GM23338 (cell line): ENCODE results near the gene CASP8. TPM values are rescaled to one million over a fixed set of nuclear protein-coding genes. Genes with fewer than 3 reads are reported as not detected.

ENCODE experiments used
- ATAC-seq: fragments of 200-7000 bp; cut with Tn5 transposase; 3 replicates; pipeline ENCODE4 v1.9.1; 2020
- DNase-seq: peaks from one replicate; pipeline ENCODE4 v3.0.0-alpha.2; 2015; ENCODE audit warnings: low spot score
- H2AFZ ChIP-seq: fragments of 200-600 bp; sonication (generic); 2 replicates; pipeline ENCODE4 v1.8.0; 2016; ENCODE audit warnings: antibody characterized with exemption, mild to moderate bottlenecking, moderate library complexity
- H3F3A ChIP-seq: fragments of 200-600 bp; sonication (generic); replicated peaks from 2 replicates; pipeline ENCODE4 v1.8.0; 2017; ENCODE audit warnings: antibody characterized with exemption, mixed run types, low read depth
- H3K27ac ChIP-seq: fragments of 200-600 bp; sonication (generic); 2 replicates; pipeline ENCODE4 v1.6.1; 2016; ENCODE audit warnings: low read depth
- H3K27me3 ChIP-seq: fragments of 200-600 bp; sonication (generic); 2 replicates; pipeline ENCODE4 v1.8.0; 2016; ENCODE audit warnings: mild to moderate bottlenecking, mixed run types, moderate library complexity; ENCODE audit not compliant: insufficient read depth
- H3K36me3 ChIP-seq: fragments of 200-600 bp; sonication (generic); 2 replicates; pipeline ENCODE4 v1.8.0; 2016; ENCODE audit warnings: mild to moderate bottlenecking; ENCODE audit not compliant: insufficient read depth
- H3K4me1 ChIP-seq: fragments of 200-600 bp; sonication (generic); 2 replicates; pipeline ENCODE4 v1.8.0; 2016; ENCODE audit warnings: mild to moderate bottlenecking, moderate library complexity; ENCODE audit not compliant: insufficient read depth
- H3K4me2 ChIP-seq: fragments of 200-600 bp; sonication (generic); 2 replicates; pipeline ENCODE4 v1.7.1; 2017; ENCODE audit warnings: mixed run types
- H3K4me3 ChIP-seq: fragments of 200-600 bp; sonication (generic); 2 replicates; pipeline ENCODE4 v1.6.1; 2016; ENCODE audit warnings: mixed run types
- H3K79me2 ChIP-seq: fragments of 200-600 bp; sonication (generic); replicated peaks from 2 replicates; pipeline ENCODE4 v1.8.0; 2017; ENCODE audit warnings: mild to moderate bottlenecking; ENCODE audit not compliant: insufficient read depth
- H3K9me2 ChIP-seq: fragments of 200-600 bp; sonication (generic); 2 replicates; pipeline ENCODE4 v1.8.0; 2017; ENCODE audit not compliant: insufficient read depth
- H4K20me1 ChIP-seq: fragments of 200-600 bp; sonication (generic); replicated peaks from 2 replicates; pipeline ENCODE4 v1.8.0; 2017; ENCODE audit warnings: mild to moderate bottlenecking; ENCODE audit not compliant: insufficient read depth
- H3K27ac Mint-ChIP-seq: 2 replicates; pipeline ENCODE4 v1.8.0; 2020; ENCODE audit warnings: inconsistent platforms, mild to moderate bottlenecking, moderate library complexity, mixed read lengths
- H3K27me3 Mint-ChIP-seq: 3 replicates; pipeline ENCODE4 v1.8.0; 2022; ENCODE audit warnings: low read depth, mild to moderate bottlenecking, moderate library complexity, mixed read lengths, inconsistent platforms; ENCODE audit not compliant: insufficient read depth, poor library complexity
- H3K36me3 Mint-ChIP-seq: 3 replicates; pipeline ENCODE4 v1.8.0; 2021; ENCODE audit warnings: low read depth, mild to moderate bottlenecking, inconsistent platforms, moderate library complexity, mixed read lengths
- H3K4me1 Mint-ChIP-seq: 3 replicates; pipeline ENCODE4 v1.8.0; 2020; ENCODE audit warnings: mild to moderate bottlenecking, inconsistent platforms, mixed read lengths
- H3K4me3 Mint-ChIP-seq: 3 replicates; pipeline ENCODE4 v1.8.0; 2021; ENCODE audit warnings: moderate library complexity, mild to moderate bottlenecking, inconsistent platforms, mixed read lengths
- H3K9me3 Mint-ChIP-seq: 3 replicates; pipeline ENCODE4 v1.8.0; 2020; ENCODE audit warnings: moderate library complexity, mild to moderate bottlenecking, inconsistent platforms, mixed read lengths
- CREB1 ChIP-seq: fragments of 250-450 bp; sonication (Bioruptor Pico); IDR thresholded peaks from 2 replicates; pipeline ENCODE4 v1.5.0; 2020; ENCODE audit warnings: low read depth, mild to moderate bottlenecking, moderate library complexity
- EZH2 ChIP-seq: fragments of 200-600 bp; sonication (generic); IDR thresholded peaks from one replicate; pipeline ENCODE4 v1.8.0; 2017; ENCODE audit warnings: antibody characterized with exemption, mild to moderate bottlenecking, low read depth; ENCODE audit not compliant: unreplicated experiment
- EZH2phosphoT487 ChIP-seq: fragments of 200-600 bp; sonication (generic); IDR thresholded peaks from one replicate; pipeline ENCODE4 v1.8.1; 2018; ENCODE audit warnings: antibody characterized with exemption; ENCODE audit not compliant: unreplicated experiment
- JUNB ChIP-seq: IDR thresholded peaks from one replicate; pipeline ENCODE4 v1.6.1; 2016; ENCODE audit warnings: antibody characterized with exemption; ENCODE audit not compliant: unreplicated experiment
- NANOG ChIP-seq: IDR thresholded peaks from 2 replicates; pipeline ENCODE4 v1.6.1; 2016; ENCODE audit warnings: antibody characterized with exemption, borderline replicate concordance
- POLR2AphosphoS5 ChIP-seq: IDR thresholded peaks from 2 replicates; pipeline ENCODE4 v1.6.1; 2016; ENCODE audit warnings: antibody characterized with exemption, low read depth
- STAT1 ChIP-seq: IDR thresholded peaks from one replicate; pipeline ENCODE4 v1.6.1; 2016; ENCODE audit warnings: antibody characterized with exemption; ENCODE audit not compliant: unreplicated experiment
- ZNF114 ChIP-seq: fragments of 250-450 bp; sonication (Bioruptor Pico); IDR thresholded peaks from 2 replicates; pipeline ENCODE4 v1.5.0; 2020; ENCODE audit warnings: mild to moderate bottlenecking, moderate library complexity
- ZNF331 ChIP-seq: fragments of 250-450 bp; sonication (Bioruptor Pico); IDR thresholded peaks from 2 replicates; pipeline ENCODE4 v1.5.0; 2020; ENCODE audit warnings: low read depth, mild to moderate bottlenecking, moderate library complexity
- ZNF462 ChIP-seq: fragments of 250-450 bp; sonication (Bioruptor Pico); IDR thresholded peaks from 2 replicates; pipeline ENCODE4 v1.5.0; 2020; ENCODE audit warnings: mild to moderate bottlenecking, moderate library complexity
- polyA plus RNA-seq: library from polyadenylated mRNA; unstranded; fragments of >200 nt; fragmentation: Nextera tagmentation; extraction: Ambion mirVana; gene quantifications from 2 replicates; pipeline ENCODE4 v1.2.1, GENCODE V29; 2016
- total RNA-seq: library from RNA; depleted of rRNA; stranded (reverse); fragments of >200 nt; shearing (Covaris generic); gene quantifications from 2 replicates; pipeline ENCODE4 v1.2.3, GENCODE V29; 2014
- TF ChIP-seq, protein P1 (sequence below), 2 experiments: fragments of 200-600 bp in 1 of 2; sonication (generic) in 1 of 2; conservative IDR thresholded peaks; 2 replicates each; pipeline versions ENCODE4 v1.5.1 to v1.6.1; 2016 to 2017; ENCODE audit warnings: antibody characterized with exemption in 2 of 2, low read depth in 2 of 2, mild to moderate bottlenecking in 2 of 2, moderate library complexity in 1 of 2
- TF ChIP-seq, protein P2 (sequence below): IDR thresholded peaks from one replicate; pipeline ENCODE4 v1.6.1; 2018; ENCODE audit warnings: antibody characterized with exemption; ENCODE audit not compliant: unreplicated experiment
- TF ChIP-seq, protein P3 (sequence below): IDR thresholded peaks from 2 replicates; pipeline ENCODE4 v1.6.1; 2016; ENCODE audit warnings: antibody characterized with exemption

The CASP8 gene
- total and polyA plus RNA-seq, 2 experiments from 2014 or later: 2.3 to 3.6 TPM

- no peaks in the 10 kb centered on the region for H4K20me1 ChIP-seq
- ATAC-seq: no peak
- Mint-ChIP-seq H3K9me3 (no peaks in the 10 kb centered on the region), H3K27ac (no peak overlapping the region), H3K36me3 (0 out of 3 replicates have a peak, but pooled peaks cover 2% of the 10 kb centered on the region), H3K4me1 (peaks cover 30% of the 10 kb centered on the region), H3K4me3 (no peak overlapping the region), H3K27me3 (peaks cover 6% of the 10 kb centered on the region)
- TF ChIP-seq CREB1 (CRISPR knock-in tag) (no peak), EZH2phosphoT487 (no peak), ZNF331 (CRISPR knock-in tag) (no peak), ZNF114 (CRISPR knock-in tag) (no peak), POLR2AphosphoS5 (no peak), EZH2 (no peak), JUNB (no peak), STAT1 (no peak), ZNF462 (CRISPR knock-in tag) (no peak), NANOG (no peak)
- TF ChIP-seq, protein P1, sequence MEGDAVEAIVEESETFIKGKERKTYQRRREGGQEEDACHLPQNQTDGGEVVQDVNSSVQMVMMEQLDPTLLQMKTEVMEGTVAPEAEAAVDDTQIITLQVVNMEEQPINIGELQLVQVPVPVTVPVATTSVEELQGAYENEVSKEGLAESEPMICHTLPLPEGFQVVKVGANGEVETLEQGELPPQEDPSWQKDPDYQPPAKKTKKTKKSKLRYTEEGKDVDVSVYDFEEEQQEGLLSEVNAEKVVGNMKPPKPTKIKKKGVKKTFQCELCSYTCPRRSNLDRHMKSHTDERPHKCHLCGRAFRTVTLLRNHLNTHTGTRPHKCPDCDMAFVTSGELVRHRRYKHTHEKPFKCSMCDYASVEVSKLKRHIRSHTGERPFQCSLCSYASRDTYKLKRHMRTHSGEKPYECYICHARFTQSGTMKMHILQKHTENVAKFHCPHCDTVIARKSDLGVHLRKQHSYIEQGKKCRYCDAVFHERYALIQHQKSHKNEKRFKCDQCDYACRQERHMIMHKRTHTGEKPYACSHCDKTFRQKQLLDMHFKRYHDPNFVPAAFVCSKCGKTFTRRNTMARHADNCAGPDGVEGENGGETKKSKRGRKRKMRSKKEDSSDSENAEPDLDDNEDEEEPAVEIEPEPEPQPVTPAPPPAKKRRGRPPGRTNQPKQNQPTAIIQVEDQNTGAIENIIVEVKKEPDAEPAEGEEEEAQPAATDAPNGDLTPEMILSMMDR (conservative IDR thresholded peaks at IDR 0.05; ENCODE audit: low read depth in 2 of 2): no peak
- TF ChIP-seq, protein P2, sequence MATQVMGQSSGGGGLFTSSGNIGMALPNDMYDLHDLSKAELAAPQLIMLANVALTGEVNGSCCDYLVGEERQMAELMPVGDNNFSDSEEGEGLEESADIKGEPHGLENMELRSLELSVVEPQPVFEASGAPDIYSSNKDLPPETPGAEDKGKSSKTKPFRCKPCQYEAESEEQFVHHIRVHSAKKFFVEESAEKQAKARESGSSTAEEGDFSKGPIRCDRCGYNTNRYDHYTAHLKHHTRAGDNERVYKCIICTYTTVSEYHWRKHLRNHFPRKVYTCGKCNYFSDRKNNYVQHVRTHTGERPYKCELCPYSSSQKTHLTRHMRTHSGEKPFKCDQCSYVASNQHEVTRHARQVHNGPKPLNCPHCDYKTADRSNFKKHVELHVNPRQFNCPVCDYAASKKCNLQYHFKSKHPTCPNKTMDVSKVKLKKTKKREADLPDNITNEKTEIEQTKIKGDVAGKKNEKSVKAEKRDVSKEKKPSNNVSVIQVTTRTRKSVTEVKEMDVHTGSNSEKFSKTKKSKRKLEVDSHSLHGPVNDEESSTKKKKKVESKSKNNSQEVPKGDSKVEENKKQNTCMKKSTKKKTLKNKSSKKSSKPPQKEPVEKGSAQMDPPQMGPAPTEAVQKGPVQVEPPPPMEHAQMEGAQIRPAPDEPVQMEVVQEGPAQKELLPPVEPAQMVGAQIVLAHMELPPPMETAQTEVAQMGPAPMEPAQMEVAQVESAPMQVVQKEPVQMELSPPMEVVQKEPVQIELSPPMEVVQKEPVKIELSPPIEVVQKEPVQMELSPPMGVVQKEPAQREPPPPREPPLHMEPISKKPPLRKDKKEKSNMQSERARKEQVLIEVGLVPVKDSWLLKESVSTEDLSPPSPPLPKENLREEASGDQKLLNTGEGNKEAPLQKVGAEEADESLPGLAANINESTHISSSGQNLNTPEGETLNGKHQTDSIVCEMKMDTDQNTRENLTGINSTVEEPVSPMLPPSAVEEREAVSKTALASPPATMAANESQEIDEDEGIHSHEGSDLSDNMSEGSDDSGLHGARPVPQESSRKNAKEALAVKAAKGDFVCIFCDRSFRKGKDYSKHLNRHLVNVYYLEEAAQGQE: no peak
- TF ChIP-seq, protein P3, sequence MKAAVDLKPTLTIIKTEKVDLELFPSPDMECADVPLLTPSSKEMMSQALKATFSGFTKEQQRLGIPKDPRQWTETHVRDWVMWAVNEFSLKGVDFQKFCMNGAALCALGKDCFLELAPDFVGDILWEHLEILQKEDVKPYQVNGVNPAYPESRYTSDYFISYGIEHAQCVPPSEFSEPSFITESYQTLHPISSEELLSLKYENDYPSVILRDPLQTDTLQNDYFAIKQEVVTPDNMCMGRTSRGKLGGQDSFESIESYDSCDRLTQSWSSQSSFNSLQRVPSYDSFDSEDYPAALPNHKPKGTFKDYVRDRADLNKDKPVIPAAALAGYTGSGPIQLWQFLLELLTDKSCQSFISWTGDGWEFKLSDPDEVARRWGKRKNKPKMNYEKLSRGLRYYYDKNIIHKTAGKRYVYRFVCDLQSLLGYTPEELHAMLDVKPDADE: no peak
- H2AFZ ChIP-seq: no peak overlapping the region
- peaks cover 23% of the 10 kb centered on the region for H3K4me1 ChIP-seq
- H3K27me3 ChIP-seq: no peaks in the 10 kb centered on the region
- H3F3A ChIP-seq: no peaks in the 10 kb centered on the region
- no peaks in the 10 kb centered on the region for H3K79me2 ChIP-seq
- 0 out of 2 replicates have a peak, but pooled peaks cover 5% of the 10 kb centered on the region for H3K9me2 ChIP-seq
- no peak overlapping the region for H3K4me2 ChIP-seq
- no peak for DNase-seq
- no peaks in the 10 kb centered on the region for H3K36me3 ChIP-seq
- no peak overlapping the region for H3K27ac ChIP-seq
- no peak overlapping the region for H3K4me3 ChIP-seq
Measured at GRCh38 chr2:201256082-201256481, 4.3 kb upstream of the CASP8 start.
